SH-SY5Y (cell line): ENCODE measurements around the gene ZNF148.

ENCODE experiments used
- GATA2 ChIP-seq: IDR thresholded peaks from 2 replicates; pipeline ENCODE4 v1.6.1; 2011; ENCODE audit warnings: mild to moderate bottlenecking, low read depth, low read length
- GATA3 ChIP-seq: IDR thresholded peaks from 2 replicates; pipeline ENCODE4 v1.6.1; 2011; ENCODE audit warnings: low read depth, mild to moderate bottlenecking, low read length, moderate library complexity

GRCh38 chr3:125418306-125418705 is 43.2 kb upstream of the ZNF148 start:
- TF ChIP-seq GATA3, result no peak
- TF ChIP-seq GATA2, result no peak
